GM12878 (cell line): Measurements from ENCODE around the gene INO80B. TPM values are rescaled to one million over a fixed set of nuclear protein-coding genes. Genes with fewer than 3 reads are reported as not detected.

Experiments used
- ATAC-seq: fragments of 200-7000 bp; cut with Tn5 transposase; 3 replicates; pipeline ENCODE4 v1.9.1; 2020; ENCODE audit warnings: mild to moderate bottlenecking, moderate library complexity
- BruUV-seq: library from RNA; stranded (reverse); fragments of 400-500 nt; replicated peaks from 2 replicates; lab custom pipeline; 2021; lab: Mats Ljungman, UMichigan
- CTCF ChIA-PET: fragments of 300-600 bp; sonication (Branson Sonifier 250); formaldehyde crosslinking; extraction: SDS; loops from one replicate; lab custom pipeline; 2021; ENCODE audit warnings: inconsistent platforms; lab: Yijun Ruan, JAX
- POLR2A ChIA-PET: fragments of 350-600 bp; formaldehyde crosslinking; extraction: SDS; loops from one replicate; lab custom pipeline; 2021; ENCODE audit warnings: inconsistent platforms; lab: Charles Lee
- RAD21 ChIA-PET: fragments of 300-600 bp; sonication (Branson Sonifier 250); formaldehyde crosslinking; loops from one replicate; lab custom pipeline; 2023; ENCODE audit warnings: antibody characterized with exemption; ENCODE audit not compliant: unreplicated experiment; lab: Charles Lee
- SMC1A ChIA-PET: fragments of 300-600 bp; sonication (Branson Sonifier 250); formaldehyde crosslinking; loops from one replicate; lab custom pipeline; 2023; ENCODE audit not compliant: unreplicated experiment, uncharacterized antibody; lab: Charles Lee
- DNase-seq: peaks from one replicate; pipeline ENCODE4 v3.0.0-alpha.2; 2011; ENCODE audit warnings: low read depth, low spot score
- FAIRE-seq: peaks from 3 replicates; lab custom pipeline; 2011; peaks lifted over from hg19 to GRCh38; lab: Jason Lieb, UNC
- H2AFZ ChIP-seq: 2 replicates; pipeline ENCODE4 v1.6.0; 2011; ENCODE audit warnings: low read depth, low read length, control low read depth; ENCODE audit not compliant: control insufficient read depth
- H3K27ac ChIP-seq: 2 replicates; pipeline ENCODE4 v1.5.1; 2011; ENCODE audit warnings: control low read depth; ENCODE audit not compliant: control insufficient read depth, insufficient read depth
- H3K27me3 ChIP-seq, 2 experiments: replicated peaks in 1 of 2; 2 replicates each; pipeline versions ENCODE4 v1.6.0 to v1.6.1; 2011; ENCODE audit warnings: low read length in 1 of 2; ENCODE audit not compliant: control insufficient read depth in 2 of 2, insufficient read depth in 2 of 2
- H3K36me3 ChIP-seq, 2 experiments: 2 replicates each; pipeline ENCODE4 v1.5.1; 2011; ENCODE audit warnings: low read length in 1 of 2; ENCODE audit not compliant: control insufficient read depth in 2 of 2, insufficient read depth in 2 of 2
- H3K4me1 ChIP-seq: 2 replicates; pipeline ENCODE4 v1.6.1; 2011; ENCODE audit warnings: mild to moderate bottlenecking, low read length, moderate library complexity, mixed read lengths; ENCODE audit not compliant: control insufficient read depth, insufficient read depth
- H3K4me2 ChIP-seq: 2 replicates; pipeline ENCODE4 v1.6.0; 2011; ENCODE audit warnings: control low read depth; ENCODE audit not compliant: control insufficient read depth, insufficient read depth
- H3K4me3 ChIP-seq: fragments of 200-600 bp; sonication (generic); 2 replicates; pipeline ENCODE4 v1.5.1; 2016
- H3K79me2 ChIP-seq: 2 replicates; pipeline ENCODE4 v1.6.0; 2011; ENCODE audit warnings: low read length; ENCODE audit not compliant: control insufficient read depth, insufficient read depth
- H3K9ac ChIP-seq: 2 replicates; pipeline ENCODE4 v1.8.0; 2011; ENCODE audit warnings: low read length, control low read depth, mixed read lengths; ENCODE audit not compliant: control insufficient read depth, insufficient read depth
- H3K9me3 ChIP-seq: replicated peaks from 3 replicates; pipeline ENCODE4 v1.5.1; 2011; ENCODE audit warnings: mild to moderate bottlenecking, low read length; ENCODE audit not compliant: control insufficient read depth, insufficient read depth
- H4K20me1 ChIP-seq: 2 replicates; pipeline ENCODE4 v1.6.0; 2011; ENCODE audit not compliant: control insufficient read depth, insufficient read depth
- ELK1 ChIP-seq: IDR thresholded peaks from 2 replicates; pipeline ENCODE4 v1.6.1; 2012; ENCODE audit warnings: low read depth, low read length, improper control_type of control experiment
- FOXM1 ChIP-seq: IDR thresholded peaks from 2 replicates; pipeline ENCODE4 v1.6.1; 2012; ENCODE audit warnings: low read depth, mild to moderate bottlenecking, inconsistent platforms, low read length, moderate library complexity
- NFYA ChIP-seq: IDR thresholded peaks from 2 replicates; pipeline ENCODE4 v1.6.1; 2011; ENCODE audit warnings: low read depth, mild to moderate bottlenecking, low read length, improper control_type of control experiment, borderline replicate concordance
- NFYB ChIP-seq: IDR thresholded peaks from 2 replicates; pipeline ENCODE4 v1.6.1; 2011; ENCODE audit warnings: low read depth, mild to moderate bottlenecking, low read length, improper control_type of control experiment, moderate library complexity; ENCODE audit not compliant: insufficient read depth
- NR2C2 ChIP-seq: IDR thresholded peaks from 2 replicates; pipeline ENCODE4 v1.6.1; 2011; ENCODE audit warnings: borderline replicate concordance, low read depth; ENCODE audit not compliant: control insufficient read depth, insufficient read length
- NRF1 ChIP-seq: conservative IDR thresholded peaks from 2 replicates; pipeline ENCODE4 v1.6.1; 2011; ENCODE audit warnings: mild to moderate bottlenecking, low read depth, low read length, improper control_type of control experiment
- POLR2A ChIP-seq: IDR thresholded peaks from 2 replicates; pipeline ENCODE4 v1.6.1; 2011; ENCODE audit warnings: low read depth, mild to moderate bottlenecking, low read length
- SRF ChIP-seq, 2 experiments: IDR thresholded peaks; 2 replicates each; pipeline ENCODE4 v1.6.1; 2011; ENCODE audit warnings: low read depth in 2 of 2, low read length in 2 of 2, mild to moderate bottlenecking in 1 of 2, moderate library complexity in 1 of 2
- WGBS: methylation state at CpG from one replicate; pipeline ENCODE4 v1.1.6; 2016; ENCODE audit warnings: low lambda C conversion rate; ENCODE audit not compliant: insufficient replicate concordance, insufficient coverage; ENCODE audit errors: missing lambda C conversion rate; 5-methylcytosine and 5-hydroxymethylcytosine counted together
- in situ Hi-C: fragments of 300-500 bp; cut with MboI; formaldehyde crosslinking; loops from 9 replicates; pipeline ENCODE4 v1.14.3; 2018; ENCODE audit warnings: mixed read lengths
- intact Hi-C: fragments of 100-400 bp; cut with micrococcal nuclease; formaldehyde crosslinking; loops from one replicate; pipeline ENCODE4 v1.14.2; 2022; ENCODE audit not compliant: unreplicated experiment
- polyA plus RNA-seq, 11 experiments: library from polyadenylated mRNA; depleted of rRNA in 4 of 11; unstranded in 6 of 11; stranded (reverse) in 5 of 11; fragments of >200 nt; fragmentation: Nextera tagmentation in 4 of 11; fragmentation: Illumina TruSeq in 1 of 11; extraction: Ambion mirVana in 4 of 11; extraction: Trizol in 1 of 11; gene quantifications; 1 replicate in 1 of 11; 2 replicates in 10 of 11; pipeline versions ENCODE4 v1.2.1 to v1.2.3, GENCODE V29; 2011 to 2016; ENCODE audit warnings: inconsistent platforms in 2 of 11, missing spikeins in 2 of 11, low read depth in 1 of 11
- total RNA-seq, 4 experiments: library from RNA; depleted of rRNA in 3 of 4; stranded (reverse); fragments of >200 nt in 3 of 4; fragmentation: Illumina TruSeq in 1 of 4; extraction: Trizol in 1 of 4; gene quantifications; 2 replicates each; pipeline versions ENCODE4 v1.2.1 to v1.2.3, GENCODE V29; 2013 to 2021

The INO80B gene
- total and polyA plus RNA-seq, 10 of the 15 experiments (the other 5 are each of a cell fraction or from before 2014, with no cell fraction given): 1.3 to 26.7 (median 11.1) TPM

DNA sequence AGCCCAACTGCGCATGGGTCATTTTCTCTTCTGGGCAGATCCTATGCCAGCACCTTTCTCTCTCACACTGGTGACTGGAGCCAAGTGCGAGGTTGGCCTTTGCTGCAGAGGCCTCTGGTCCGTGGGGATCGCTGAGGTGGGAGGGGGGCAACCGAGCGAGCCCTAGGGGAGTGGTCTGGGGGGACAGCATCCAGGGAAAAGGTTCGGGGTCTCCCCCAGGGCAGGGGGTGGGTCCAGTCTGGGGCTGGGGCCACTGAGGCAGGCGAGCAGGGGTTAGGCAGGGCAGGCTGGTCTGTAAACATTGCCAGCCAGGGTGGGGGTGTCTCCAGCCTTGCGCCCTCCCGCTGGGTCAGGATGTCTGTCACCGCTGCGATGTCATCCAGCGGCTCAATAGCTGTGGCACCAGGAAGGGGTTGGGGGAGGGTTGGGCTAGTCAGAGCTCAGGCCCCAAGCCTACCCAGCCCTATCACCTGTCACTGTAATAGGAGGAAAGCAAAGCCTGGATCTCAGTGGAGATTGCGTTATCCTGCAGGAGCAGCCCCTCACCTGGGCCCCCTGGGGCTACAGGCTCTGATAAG is 28.6 kb upstream of the INO80B start:
- Histone ChIP-seq H3K4me1 (peaks cover 7% of the 10 kb centered on the region; the same call in 1 of the 2 replicates), H3K27ac (no peak overlapping the region), H3K4me3 (no peak overlapping the region), H3K79me2 (peaks cover 9% of the 10 kb centered on the region), H2AFZ (no peak overlapping the region), H4K20me1 (no peaks in the 10 kb centered on the region), H3K36me3 (peaks cover 0 to 12% of the 10 kb centered on the region in 2 experiments; a peak in 1 of 4 replicates), H3K27me3 (no peaks in the 10 kb centered on the region), H3K9ac (no peak overlapping the region), H3K9me3 (no peaks in the 10 kb centered on the region), H3K4me2 (no peak overlapping the region)
- DNase-seq (no peak), FAIRE-seq (no peak), ATAC-seq (no peak)
- BruUV-seq: no TSS peak
- RAD21 ChIA-PET: interaction anchor here (0.6 kb wide), 1 partner anchor 40 kb away, joined by 3 read pairs; no protein-coding TSS in a partner anchor
- in situ Hi-C loops: no loop called here
- intact Hi-C loops: no loop called here
- TF ChIP-seq POLR2A: no peak
- no peak for TF ChIP-seq NFYA
- no peak for TF ChIP-seq NRF1
- no peak for TF ChIP-seq ELK1
- TF ChIP-seq FOXM1: no peak
- no peak for TF ChIP-seq SRF (IDR thresholded peaks at IDR 0.05; ENCODE audit: low read depth in 2 of 2, low read length in 2 of 2)
- no peak for TF ChIP-seq NFYB
- TF ChIP-seq NR2C2: no peak
- POLR2A ChIA-PET: no interaction called here
- SMC1A ChIA-PET: no interaction called here
- WGBS: 84% methylated on average over 14 of the region's 14 CpGs
- CTCF ChIA-PET: no interaction called here
